Measurements from ENCODE around the gene TMEM18.

DNA sequence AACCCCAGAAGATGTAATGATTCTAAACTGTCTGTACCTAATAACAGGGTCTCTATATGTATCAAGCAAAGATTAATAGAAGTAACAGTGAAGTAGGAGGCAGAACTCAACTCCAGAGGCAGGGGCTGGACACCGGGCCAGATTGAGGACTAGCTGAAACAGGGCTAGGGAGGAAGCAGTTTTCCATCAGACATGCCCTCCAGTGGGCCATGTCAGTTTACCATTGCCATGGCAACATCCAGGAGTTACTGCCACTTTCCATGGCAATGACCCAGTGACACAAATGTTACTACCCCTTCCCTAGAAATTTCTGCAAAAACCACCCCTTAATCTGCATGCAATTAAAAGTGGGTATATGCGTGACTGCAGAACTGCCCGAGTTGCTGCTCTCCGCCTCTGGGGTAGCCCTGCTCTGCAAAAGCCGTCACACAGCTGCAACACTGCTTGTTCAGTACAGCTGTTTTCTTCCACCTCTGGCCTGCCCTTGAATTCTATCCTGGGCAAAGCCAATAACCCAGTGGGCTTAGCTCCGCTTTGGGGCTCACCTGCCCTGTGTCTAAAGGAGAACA, 58.7 kb downstream of the TMEM18 start:
- TF ChIP-seq, protein P1, sequence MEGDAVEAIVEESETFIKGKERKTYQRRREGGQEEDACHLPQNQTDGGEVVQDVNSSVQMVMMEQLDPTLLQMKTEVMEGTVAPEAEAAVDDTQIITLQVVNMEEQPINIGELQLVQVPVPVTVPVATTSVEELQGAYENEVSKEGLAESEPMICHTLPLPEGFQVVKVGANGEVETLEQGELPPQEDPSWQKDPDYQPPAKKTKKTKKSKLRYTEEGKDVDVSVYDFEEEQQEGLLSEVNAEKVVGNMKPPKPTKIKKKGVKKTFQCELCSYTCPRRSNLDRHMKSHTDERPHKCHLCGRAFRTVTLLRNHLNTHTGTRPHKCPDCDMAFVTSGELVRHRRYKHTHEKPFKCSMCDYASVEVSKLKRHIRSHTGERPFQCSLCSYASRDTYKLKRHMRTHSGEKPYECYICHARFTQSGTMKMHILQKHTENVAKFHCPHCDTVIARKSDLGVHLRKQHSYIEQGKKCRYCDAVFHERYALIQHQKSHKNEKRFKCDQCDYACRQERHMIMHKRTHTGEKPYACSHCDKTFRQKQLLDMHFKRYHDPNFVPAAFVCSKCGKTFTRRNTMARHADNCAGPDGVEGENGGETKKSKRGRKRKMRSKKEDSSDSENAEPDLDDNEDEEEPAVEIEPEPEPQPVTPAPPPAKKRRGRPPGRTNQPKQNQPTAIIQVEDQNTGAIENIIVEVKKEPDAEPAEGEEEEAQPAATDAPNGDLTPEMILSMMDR (IDR thresholded peaks at IDR 0.05) = no peak
- TF ChIP-seq POLR2A (IDR thresholded peaks at IDR 0.05) = no peak
